ENCODE data around the gene CDH4.

The CDH4 gene

DNA sequence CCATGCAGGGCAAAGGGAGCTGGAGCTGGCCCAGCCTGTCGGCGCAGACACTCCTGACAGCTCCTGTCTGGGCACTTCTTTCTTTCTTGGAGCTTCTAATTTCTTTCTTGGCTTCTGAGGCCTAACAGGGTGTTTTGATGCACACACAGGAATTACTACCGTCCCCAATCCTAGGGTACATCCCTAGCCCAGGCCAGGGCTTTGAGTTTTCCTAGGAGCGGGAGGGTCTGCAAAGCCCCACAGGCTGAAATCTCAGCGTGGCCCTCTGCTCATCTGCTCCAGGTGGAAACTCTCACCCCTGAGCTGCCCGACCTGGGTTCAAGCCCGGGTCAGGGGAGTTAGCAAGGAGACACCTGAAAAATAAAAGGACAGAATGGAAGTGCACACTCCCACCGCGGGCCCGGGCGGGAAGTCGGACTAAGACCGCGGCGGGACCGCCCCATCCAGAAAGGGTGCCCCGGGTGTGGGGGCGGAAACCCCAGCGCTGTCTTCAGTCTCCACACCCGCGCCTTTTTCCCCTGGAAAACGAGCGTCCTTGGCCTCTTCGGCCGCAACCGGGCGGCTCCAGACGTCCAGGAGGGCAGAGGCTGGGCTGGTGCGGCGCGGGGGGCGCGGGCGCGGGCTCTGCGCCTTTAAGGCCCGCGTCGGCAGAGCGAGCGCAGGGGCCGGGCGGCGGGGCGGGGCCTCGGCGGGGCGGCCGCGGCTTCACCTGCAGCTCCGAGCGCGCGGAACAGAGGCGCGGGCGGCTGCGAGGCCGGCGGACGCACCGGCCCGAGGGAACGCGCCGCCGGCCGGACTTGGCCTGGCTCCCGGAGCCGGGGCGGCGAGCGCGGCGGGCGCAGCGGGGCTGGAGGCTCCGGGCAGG lies at the start of gene CDH4:
Gene CDH4, plus strand, starts transcription at position 733 of the 865 bp plus-strand sequence.
- no peak for DNase-seq (ENCODE audit: low spot score)

DNA sequence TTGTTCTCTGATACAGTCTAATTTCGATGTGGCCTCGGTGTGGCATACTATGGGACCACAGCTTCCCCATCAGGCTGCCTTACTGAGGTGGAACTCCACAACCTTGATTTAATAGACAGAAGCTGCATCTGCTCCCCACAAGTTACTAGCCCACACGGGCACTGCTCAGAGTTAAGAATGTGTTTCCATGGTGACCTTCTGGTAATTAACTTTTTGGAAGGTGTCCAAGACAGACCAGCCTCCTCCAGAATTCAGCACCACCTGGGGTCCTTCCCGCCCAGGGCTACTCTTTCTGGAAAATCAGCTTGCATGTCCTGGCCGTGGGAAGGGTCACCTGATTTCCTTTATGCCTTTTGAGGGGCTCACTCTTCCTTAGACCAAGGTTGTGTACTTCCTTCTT lies 48.7 kb upstream of the CDH4 start:
- no peak for DNase-seq (ENCODE audit: low spot score)

DNA sequence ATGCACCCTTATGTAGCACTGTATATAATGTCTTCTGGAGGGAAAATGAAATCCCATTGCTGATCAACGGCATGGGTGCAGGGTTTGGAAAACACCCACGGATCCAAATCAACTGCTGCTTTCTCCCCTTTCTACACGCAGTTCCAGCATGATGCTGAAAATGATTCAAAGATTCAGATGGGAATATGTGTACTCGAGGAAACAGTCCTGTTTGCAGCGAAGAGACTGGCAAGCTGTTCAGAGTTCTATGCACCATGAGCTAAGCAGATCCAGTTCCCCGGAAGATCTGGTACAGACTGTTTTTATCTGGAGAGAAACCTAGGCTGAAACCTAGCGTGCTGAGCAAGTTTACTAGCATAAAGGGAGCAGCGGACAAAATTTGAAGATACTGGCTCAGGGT lies 47.9 kb upstream of the CDH4 start:
- no peak for DNase-seq (ENCODE audit: low spot score)

GRCh38 chr20:61205769-61206168 lies 46.3 kb upstream of the CDH4 start:
- DNase-seq (ENCODE audit: low spot score), result no peak

DNA sequence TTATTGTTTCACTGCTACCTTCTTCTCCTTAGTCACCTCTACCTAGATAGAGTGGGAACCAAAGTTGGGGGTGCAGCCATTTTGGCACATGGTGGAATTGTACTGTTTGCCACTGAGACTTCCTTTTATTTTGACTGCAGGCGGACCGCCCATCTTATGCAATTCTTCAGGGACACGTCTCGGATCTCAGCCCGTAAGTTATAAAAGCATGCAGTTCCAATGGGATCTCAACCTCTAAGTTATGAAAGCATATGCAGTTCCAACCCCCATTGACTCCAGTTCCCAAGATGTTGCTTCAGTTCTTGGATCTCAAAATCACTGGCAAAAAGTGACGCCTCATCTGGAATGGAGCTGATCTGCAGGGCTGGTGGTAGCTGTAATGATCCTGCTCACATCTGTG lies 41.2 kb upstream of the CDH4 start:
- DNase-seq (ENCODE audit: low spot score), result no peak

DNA sequence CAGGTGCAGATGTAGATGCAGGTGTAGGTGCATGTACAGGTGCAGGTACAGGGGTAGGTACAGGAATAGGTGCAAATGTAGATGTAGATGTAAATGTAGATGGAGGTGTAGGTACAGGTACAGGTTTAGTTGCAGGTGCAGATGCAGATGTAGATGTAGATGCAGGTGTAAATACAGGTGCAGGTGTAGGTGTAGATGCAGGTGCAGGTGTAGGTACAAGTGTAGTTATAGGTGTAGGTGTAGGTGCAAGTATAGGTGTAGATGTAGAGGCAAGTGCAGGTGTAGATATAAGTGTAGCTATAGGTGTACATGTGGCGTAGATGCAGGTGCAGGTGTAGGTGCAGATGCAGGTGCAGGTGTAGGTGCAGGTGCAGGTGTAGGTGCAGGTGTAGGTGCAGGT lies 34.2 kb upstream of the CDH4 start:
- DNase-seq (ENCODE audit: low spot score), result no peak

- no peak for DNase-seq (ENCODE audit: low spot score)
These were observed 33.0 kb upstream of the CDH4 start for GRCh38 chr20:61219021-61219431.

DNA sequence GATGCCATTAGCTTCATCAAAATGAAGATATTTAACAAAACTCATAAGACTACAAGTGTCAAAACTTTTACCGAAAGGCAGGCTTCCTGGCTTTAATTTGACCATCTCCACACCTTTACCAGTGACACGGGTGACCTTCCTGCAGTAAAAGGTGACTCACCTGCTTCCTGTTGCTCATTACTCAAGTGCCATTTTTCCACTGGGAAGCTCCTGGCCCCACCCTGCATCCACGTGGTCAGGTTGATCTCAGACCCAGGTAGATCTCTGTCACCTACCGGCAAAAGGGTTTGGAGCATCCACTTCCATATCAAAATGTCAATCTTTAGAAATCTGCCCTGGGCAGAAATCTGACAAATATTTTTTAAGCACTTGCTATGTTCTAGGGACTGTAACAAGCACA lies 31.9 kb upstream of the CDH4 start:
- no peak for DNase-seq (ENCODE audit: low spot score)

DNA sequence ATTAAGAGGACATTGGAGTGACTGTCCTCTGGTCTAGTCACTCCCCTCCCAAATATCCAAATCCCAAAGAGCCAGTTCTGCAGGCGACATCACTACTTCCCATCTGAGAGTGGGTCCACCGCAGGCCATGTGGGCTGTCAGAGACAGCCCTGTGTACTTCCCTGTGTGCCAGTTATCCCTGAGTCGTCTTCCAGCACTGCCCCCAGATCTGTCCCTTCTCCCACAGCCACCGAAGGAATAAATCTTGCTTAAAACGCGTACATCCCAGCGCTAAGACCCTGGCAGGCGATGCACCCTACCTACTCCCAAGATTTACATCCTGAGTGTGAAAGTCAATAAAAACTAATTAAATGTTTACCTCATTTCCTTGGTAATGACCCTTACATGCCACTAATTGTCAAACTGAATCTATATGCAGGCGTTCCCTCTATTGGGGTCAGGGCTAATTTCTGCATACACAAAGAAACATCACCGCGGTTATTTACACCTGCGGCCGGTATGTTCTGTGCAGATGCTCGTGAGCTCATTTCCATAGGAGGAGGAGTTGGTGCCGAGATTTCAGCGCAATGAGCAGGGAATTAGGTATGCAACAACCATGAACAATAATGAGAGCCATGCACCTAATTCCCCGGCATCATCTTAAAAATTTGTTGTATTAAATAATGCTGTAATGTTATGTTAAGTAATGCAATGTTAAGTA lies 31.3 kb upstream of the CDH4 start:
- DNase-seq (ENCODE audit: low spot score), result no peak

GRCh38 chr20:61222699-61223098 lies 29.4 kb upstream of the CDH4 start:
- DNase-seq (ENCODE audit: low spot score), result no peak

- DNase-seq (ENCODE audit: low spot score), result no peak
These were observed 28.9 kb upstream of the CDH4 start for GRCh38 chr20:61223121-61223520.

DNA sequence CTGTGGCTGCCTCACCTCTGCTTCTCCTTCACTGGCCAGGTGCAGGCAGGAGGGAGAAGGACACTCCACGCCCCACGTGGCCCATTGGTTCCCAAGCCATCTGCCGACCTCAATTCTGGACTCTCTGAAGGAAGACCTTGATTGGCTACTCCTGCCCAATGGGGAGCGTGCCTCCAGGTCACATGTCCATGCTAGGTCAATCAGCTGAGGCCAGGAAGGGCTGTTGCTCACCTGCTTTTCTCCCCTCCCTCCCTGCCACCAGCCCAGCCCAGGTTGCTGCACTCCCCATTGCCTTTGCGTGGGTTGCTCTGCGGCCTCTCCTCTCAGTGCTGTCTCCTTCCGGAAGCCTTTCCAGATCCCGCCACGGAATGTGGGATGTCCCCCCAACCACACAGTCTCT lies 21.9 kb upstream of the CDH4 start:
- DNase-seq (ENCODE audit: low spot score), result no peak

DNA sequence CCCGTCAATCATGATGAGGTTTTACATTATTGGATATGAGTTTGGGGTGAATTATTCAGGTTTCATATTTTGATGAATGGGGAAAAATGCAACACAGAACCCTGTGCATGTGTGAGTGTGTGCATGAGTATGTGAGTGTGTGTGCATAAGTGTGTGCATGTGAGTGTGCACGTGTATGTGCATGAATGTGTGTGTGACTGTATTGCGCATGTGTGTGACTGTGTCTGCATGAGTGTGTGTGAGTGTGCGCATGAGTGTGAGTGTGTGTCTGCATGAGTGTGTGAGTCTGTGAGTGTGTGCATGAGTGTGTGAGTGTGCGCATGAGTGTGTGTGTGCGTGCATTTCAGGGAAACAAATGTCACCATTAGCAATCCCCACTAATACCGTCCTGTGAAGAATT lies 18.5 kb upstream of the CDH4 start:
- no peak for DNase-seq (ENCODE audit: low spot score)

DNA sequence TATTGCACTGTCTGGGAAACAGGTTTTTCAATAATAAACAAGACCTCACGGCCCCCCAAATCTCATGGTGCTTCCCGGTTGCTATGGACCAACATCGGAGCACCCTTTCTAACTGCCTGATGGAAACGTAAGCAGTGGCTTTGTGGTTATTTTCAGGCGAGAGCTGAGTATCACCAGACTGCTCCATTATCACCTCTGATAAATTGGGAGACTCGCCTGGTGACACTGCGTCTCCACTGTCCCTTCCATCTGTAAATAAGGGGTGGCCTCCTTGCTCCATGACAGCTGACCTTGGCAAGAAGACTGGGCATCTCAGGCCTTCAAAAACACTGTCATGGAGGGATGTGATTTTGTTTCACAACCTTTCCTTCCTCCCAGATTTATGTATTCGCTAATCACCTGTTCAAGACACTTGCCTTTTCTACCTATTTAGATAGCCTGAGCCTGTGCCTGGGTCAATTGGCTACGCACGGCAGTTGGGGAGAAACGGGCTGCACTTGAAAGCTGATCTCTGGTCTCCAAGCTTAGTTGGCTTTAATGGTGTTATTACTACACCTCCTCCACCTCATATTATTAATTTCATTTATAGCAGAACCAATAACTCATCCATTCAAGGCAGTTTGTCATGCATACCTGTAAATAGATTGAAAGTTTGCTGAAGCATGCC lies 17.7 kb upstream of the CDH4 start:
- DNase-seq (ENCODE audit: low spot score), result no peak

- no peak for DNase-seq (ENCODE audit: low spot score)
These were observed 15.3 kb upstream of the CDH4 start for GRCh38 chr20:61236713-61237112.

- no peak for DNase-seq (ENCODE audit: low spot score)
These were observed 13.2 kb upstream of the CDH4 start for GRCh38 chr20:61238813-61239212.

DNA sequence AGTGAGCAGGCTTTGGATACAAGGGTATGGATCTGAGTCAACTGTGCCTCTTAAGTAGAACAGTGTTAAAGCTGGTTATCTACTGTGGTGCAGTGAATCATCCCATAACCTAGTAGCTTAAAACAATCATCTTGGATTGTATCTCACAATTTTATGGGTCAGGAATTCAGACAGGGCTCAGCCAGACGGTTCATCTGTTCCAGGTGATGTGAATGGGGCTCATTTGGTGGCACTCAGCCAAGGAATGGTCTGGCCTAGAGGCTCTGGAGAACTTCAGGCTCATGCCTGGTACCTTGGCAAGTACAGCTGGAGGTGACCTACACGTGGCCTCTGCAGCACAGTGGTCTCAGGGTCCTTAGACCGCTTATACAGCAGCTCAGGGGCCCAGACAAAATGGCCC lies 11.2 kb upstream of the CDH4 start:
- no peak for DNase-seq (ENCODE audit: low spot score)

- DNase-seq (ENCODE audit: low spot score), result no peak
These were observed 7.8 kb upstream of the CDH4 start for GRCh38 chr20:61244213-61244612.

DNA sequence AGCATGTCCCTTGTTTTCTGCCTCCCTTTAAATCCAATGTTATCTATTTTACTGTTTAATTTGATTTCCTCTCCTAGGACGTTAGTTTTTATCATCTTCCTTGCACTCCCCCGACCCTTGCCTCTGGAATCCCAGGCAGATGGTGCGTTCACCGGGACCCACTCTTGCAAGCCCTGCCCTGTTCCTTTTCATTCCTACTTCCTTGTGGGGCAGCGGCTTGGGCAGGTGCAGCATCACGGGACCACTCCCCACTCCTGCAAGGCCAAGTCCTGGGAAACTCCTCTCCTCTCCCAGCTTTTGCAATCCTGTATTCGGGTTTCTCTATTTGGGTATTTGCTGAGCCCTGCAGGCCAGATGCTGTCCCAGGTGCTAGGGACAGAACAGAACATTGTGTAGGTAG lies 5.8 kb upstream of the CDH4 start:
- no peak for DNase-seq (ENCODE audit: low spot score)

DNA sequence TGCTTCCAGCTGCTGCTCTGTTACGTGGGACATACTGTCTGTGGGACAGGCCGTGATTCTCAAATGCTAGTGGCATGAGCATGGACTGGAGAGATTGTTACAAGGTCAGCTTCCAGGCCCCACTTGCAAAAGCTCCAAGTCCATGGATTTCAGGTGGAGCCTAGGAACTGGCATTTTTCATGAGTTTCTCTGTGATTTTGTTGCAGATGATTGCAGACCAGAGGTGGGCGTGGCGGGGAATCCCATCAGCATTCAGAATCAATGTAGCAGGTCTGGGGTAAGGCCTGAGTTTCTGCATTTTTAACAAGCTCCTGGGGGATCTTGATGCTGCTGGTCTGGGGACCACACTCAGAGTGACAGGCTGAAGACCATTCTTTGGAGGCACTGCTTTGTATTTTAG lies 2.4 kb upstream of the CDH4 start:
- no peak for DNase-seq (ENCODE audit: low spot score)

- DNase-seq (ENCODE audit: low spot score), result no peak
These were observed 671 bp downstream of the CDH4 start for GRCh38 chr20:61252601-61253263.

DNA sequence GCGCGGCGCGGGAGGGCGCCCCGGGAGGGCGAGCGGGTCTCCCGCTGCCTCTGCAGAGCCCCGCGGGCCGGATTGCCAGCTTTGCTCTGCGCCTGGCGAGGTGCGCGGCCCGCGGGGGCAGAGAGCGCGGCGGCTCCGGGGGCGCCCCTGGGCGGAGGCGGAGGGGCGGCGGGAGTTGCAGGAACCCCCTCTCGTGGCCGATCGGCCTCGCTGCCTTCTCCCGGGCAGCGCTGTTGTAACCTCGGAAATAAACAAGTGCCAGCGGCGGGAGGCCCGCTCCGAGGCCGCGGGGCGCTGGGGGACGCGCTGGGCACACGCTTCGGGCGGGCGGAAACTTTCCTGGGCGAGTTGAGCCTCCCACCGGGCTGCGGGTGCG lies 1.2 kb downstream of the CDH4 start:
- no peak for DNase-seq (ENCODE audit: low spot score)

Data from left forelimb (tissue), 1 donor.